Measurements from ENCODE around the gene SSR1. TPM values are rescaled to one million over a fixed set of nuclear protein-coding genes. Genes with fewer than 3 reads are reported as not detected.

The SSR1 gene
- total and polyA plus RNA-seq, 9 of the 15 experiments (the other 6 are each of a cell fraction or from before 2014, with no cell fraction given), result 87.7 to 220 (median 144) TPM

- TF ChIP-seq, protein P1, sequence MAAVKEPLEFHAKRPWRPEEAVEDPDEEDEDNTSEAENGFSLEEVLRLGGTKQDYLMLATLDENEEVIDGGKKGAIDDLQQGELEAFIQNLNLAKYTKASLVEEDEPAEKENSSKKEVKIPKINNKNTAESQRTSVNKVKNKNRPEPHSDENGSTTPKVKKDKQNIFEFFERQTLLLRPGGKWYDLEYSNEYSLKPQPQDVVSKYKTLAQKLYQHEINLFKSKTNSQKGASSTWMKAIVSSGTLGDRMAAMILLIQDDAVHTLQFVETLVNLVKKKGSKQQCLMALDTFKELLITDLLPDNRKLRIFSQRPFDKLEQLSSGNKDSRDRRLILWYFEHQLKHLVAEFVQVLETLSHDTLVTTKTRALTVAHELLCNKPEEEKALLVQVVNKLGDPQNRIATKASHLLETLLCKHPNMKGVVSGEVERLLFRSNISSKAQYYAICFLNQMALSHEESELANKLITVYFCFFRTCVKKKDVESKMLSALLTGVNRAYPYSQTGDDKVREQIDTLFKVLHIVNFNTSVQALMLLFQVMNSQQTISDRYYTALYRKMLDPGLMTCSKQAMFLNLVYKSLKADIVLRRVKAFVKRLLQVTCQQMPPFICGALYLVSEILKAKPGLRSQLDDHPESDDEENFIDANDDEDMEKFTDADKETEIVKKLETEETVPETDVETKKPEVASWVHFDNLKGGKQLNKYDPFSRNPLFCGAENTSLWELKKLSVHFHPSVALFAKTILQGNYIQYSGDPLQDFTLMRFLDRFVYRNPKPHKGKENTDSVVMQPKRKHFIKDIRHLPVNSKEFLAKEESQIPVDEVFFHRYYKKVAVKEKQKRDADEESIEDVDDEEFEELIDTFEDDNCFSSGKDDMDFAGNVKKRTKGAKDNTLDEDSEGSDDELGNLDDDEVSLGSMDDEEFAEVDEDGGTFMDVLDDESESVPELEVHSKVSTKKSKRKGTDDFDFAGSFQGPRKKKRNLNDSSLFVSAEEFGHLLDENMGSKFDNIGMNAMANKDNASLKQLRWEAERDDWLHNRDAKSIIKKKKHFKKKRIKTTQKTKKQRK (IDR thresholded peaks at IDR 0.05; ENCODE audit: borderline replicate concordance, low read depth, low read length), result no peak
- TF ChIP-seq SMAD1 (IDR thresholded peaks at IDR 0.05; ENCODE audit: low read depth, low read length, partially characterized antibody) (peak; percentile 80), HMG20A (CRISPR knock-in tag; conservative IDR thresholded peaks at IDR 0.05) (no peak), PRDM10 (IDR thresholded peaks at IDR 0.05; ENCODE audit: partially characterized antibody) (no peak), CCNT2 (IDR thresholded peaks at IDR 0.05; ENCODE audit: borderline replicate concordance, extremely low read depth, insufficient read length, low read depth, low read length) (peak; percentile 93), PREB (CRISPR knock-in tag; IDR thresholded peaks at IDR 0.05) (no peak), ZNF561 (CRISPR knock-in tag; conservative IDR thresholded peaks at IDR 0.05) (no peak), ZNF584 (CRISPR knock-in tag; IDR thresholded peaks at IDR 0.05; ENCODE audit: low read depth) (no peak), SAFB2 (IDR thresholded peaks at IDR 0.05; ENCODE audit: borderline replicate concordance, low read depth, low read length, severe bottlenecking) (no peak), USF1 (CRISPR knock-in tag; IDR thresholded peaks at IDR 0.05) (peak; percentile 99), HLTF (IDR thresholded peaks at IDR 0.05) (no peak), XRCC5 (IDR thresholded peaks at IDR 0.05; ENCODE audit: low read depth, low read length) (no peak), ZNF311 (CRISPR knock-in tag; IDR thresholded peaks at IDR 0.05) (no peak), ELF2 (CRISPR knock-in tag; IDR thresholded peaks at IDR 0.05) (peak; percentile 29; the same call in 1 of the 2 replicates), ZNF174 (CRISPR knock-in tag; IDR thresholded peaks at IDR 0.05) (no peak)
- TF ChIP-seq, protein P2, sequence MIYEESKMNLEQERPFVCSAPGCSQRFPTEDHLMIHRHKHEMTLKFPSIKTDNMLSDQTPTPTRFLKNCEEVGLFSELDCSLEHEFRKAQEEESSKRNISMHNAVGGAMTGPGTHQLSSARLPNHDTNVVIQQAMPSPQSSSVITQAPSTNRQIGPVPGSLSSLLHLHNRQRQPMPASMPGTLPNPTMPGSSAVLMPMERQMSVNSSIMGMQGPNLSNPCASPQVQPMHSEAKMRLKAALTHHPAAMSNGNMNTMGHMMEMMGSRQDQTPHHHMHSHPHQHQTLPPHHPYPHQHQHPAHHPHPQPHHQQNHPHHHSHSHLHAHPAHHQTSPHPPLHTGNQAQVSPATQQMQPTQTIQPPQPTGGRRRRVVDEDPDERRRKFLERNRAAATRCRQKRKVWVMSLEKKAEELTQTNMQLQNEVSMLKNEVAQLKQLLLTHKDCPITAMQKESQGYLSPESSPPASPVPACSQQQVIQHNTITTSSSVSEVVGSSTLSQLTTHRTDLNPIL (CRISPR knock-in tag; IDR thresholded peaks at IDR 0.05), result no peak
Measured at GRCh38 chr6:7312616-7313504, at the start of gene SSR1 (continued).
